ENCODE data around the gene YIPF3. TPM values are rescaled to one million over a fixed set of nuclear protein-coding genes. Genes with fewer than 3 reads are reported as not detected.

Gene YIPF3
- total RNA-seq, 1 donor from 2014 or later, result 122 TPM

GRCh38 chr6:43465948-43466347 is 50.8 kb downstream of the YIPF3 start:
- TF ChIP-seq, protein P1, sequence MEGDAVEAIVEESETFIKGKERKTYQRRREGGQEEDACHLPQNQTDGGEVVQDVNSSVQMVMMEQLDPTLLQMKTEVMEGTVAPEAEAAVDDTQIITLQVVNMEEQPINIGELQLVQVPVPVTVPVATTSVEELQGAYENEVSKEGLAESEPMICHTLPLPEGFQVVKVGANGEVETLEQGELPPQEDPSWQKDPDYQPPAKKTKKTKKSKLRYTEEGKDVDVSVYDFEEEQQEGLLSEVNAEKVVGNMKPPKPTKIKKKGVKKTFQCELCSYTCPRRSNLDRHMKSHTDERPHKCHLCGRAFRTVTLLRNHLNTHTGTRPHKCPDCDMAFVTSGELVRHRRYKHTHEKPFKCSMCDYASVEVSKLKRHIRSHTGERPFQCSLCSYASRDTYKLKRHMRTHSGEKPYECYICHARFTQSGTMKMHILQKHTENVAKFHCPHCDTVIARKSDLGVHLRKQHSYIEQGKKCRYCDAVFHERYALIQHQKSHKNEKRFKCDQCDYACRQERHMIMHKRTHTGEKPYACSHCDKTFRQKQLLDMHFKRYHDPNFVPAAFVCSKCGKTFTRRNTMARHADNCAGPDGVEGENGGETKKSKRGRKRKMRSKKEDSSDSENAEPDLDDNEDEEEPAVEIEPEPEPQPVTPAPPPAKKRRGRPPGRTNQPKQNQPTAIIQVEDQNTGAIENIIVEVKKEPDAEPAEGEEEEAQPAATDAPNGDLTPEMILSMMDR (conservative IDR thresholded peaks at IDR 0.05), result no peak
- Mint-ChIP-seq H3K36me3 (no peaks in the 10 kb centered on the region), H3K4me3 (no peak overlapping the region), H3K27me3 (peaks cover 23% of the 10 kb centered on the region), H3K9me3 (no peaks in the 10 kb centered on the region), H3K4me1 (ENCODE audit: unreplicated experiment) (no peaks in the 10 kb centered on the region), H3K27ac (no peak overlapping the region)
- DNase-seq (ENCODE audit: extremely low spot score, unreplicated experiment), result no peak

- Mint-ChIP-seq H3K4me3 (no peak overlapping the region), H3K4me1 (ENCODE audit: unreplicated experiment) (no peaks in the 10 kb centered on the region), H3K36me3 (no peaks in the 10 kb centered on the region), H3K9me3 (no peaks in the 10 kb centered on the region), H3K27ac (no peak overlapping the region), H3K27me3 (peaks cover 34% of the 10 kb centered on the region)
- DNase-seq (ENCODE audit: extremely low spot score, unreplicated experiment), result no peak
- TF ChIP-seq, protein P1 (conservative IDR thresholded peaks at IDR 0.05), result no peak
Observed at GRCh38 chr6:43464337-43464736, 52.4 kb downstream of the YIPF3 start.

- no peaks in the 10 kb centered on the region for H3K36me3 Mint-ChIP-seq
- TF ChIP-seq, protein P1 (conservative IDR thresholded peaks at IDR 0.05), result no peak
- no peak for DNase-seq (ENCODE audit: extremely low spot score, unreplicated experiment)
- peaks cover 2% of the 10 kb centered on the region for H3K4me1 Mint-ChIP-seq (ENCODE audit: unreplicated experiment)
- H3K27me3 Mint-ChIP-seq, result peaks cover 34% of the 10 kb centered on the region
- H3K9me3 Mint-ChIP-seq, result no peaks in the 10 kb centered on the region
- no peak overlapping the region for H3K27ac Mint-ChIP-seq
- no peak overlapping the region for H3K4me3 Mint-ChIP-seq
Observed at GRCh38 chr6:43461936-43462335, 54.8 kb downstream of the YIPF3 start.

Other genes starting within 250 kb of the YIPF3 start
- gene SLC22A7, start 218.7 kb downstream of the YIPF3 start, total RNA-seq (ENCODE audit: low replicate concordance), result 0.12 TPM in 1 of 2 replicates, not detected in the other
- 1.1 and 2.9 TPM in 2 replicates for gene CRIP3, start 208.1 kb downstream of the YIPF3 start, total RNA-seq (ENCODE audit: low replicate concordance)
- 13.3 and 23.3 TPM in 2 replicates for gene ZNF318, start 147.3 kb downstream of the YIPF3 start, total RNA-seq (ENCODE audit: low replicate concordance)
- gene ABCC10, start 89.4 kb downstream of the YIPF3 start, total RNA-seq (ENCODE audit: low replicate concordance), result 39.1 and 46.5 TPM in 2 replicates
- gene DLK2, start 61.4 kb downstream of the YIPF3 start, total RNA-seq (ENCODE audit: low replicate concordance), result 3.3 and 3.4 TPM in 2 replicates
- 34.7 and 44.5 TPM in 2 replicates for gene TJAP1, start 39.4 kb downstream of the YIPF3 start, total RNA-seq (ENCODE audit: low replicate concordance)
- gene LRRC73, start 6.6 kb downstream of the YIPF3 start, total RNA-seq (ENCODE audit: low replicate concordance), result 1.5 and 2.9 TPM in 2 replicates
- gene POLR1C, start 163 bp upstream of the YIPF3 start, total RNA-seq (ENCODE audit: low replicate concordance), result 57.4 and 60.8 TPM in 2 replicates
- 39.2 and 61.1 TPM in 2 replicates for gene XPO5, start 59.1 kb upstream of the YIPF3 start, total RNA-seq (ENCODE audit: low replicate concordance)
- 33.2 and 37.6 TPM in 2 replicates for gene POLH, start 59.3 kb upstream of the YIPF3 start, total RNA-seq (ENCODE audit: low replicate concordance)
- gene GTPBP2, start 112.3 kb upstream of the YIPF3 start, total RNA-seq (ENCODE audit: low replicate concordance), result 48.6 and 77.6 TPM in 2 replicates
- gene MAD2L1BP, start 118.9 kb upstream of the YIPF3 start, total RNA-seq (ENCODE audit: low replicate concordance), result 33.3 and 40.0 TPM in 2 replicates
- gene RSPH9, start 128.1 kb upstream of the YIPF3 start, total RNA-seq (ENCODE audit: low replicate concordance), result 0.14 and 0.53 TPM in 2 replicates
- gene MRPS18A, start 170.9 kb upstream of the YIPF3 start, total RNA-seq (ENCODE audit: low replicate concordance), result 43.7 and 49.1 TPM in 2 replicates

Measured in type B pancreatic cell (in vitro differentiated cells).